ENCODE data around the gene TADA2B. TPM values are rescaled to one million over a fixed set of nuclear protein-coding genes. Genes with fewer than 3 reads are reported as not detected.

Gene TADA2B
- total and polyA plus RNA-seq, 9 of the 15 experiments (the other 6 are each of a cell fraction or from before 2014, with no cell fraction given): 0.55 to 12.2 (median 7.5) TPM

- TF ChIP-seq SPI1 (IDR thresholded peaks at IDR 0.05; ENCODE audit: borderline replicate concordance, low read depth, low read length) (peak; percentile 56; the same call in 1 of the 2 replicates), CSDE1 (IDR thresholded peaks at IDR 0.05) (peak in 1 of 2 experiments; percentile 81; a peak in 1 of 4 replicates), PRPF4 (IDR thresholded peaks at IDR 0.05; ENCODE audit: insufficient read depth, low read depth, low read length, poor library complexity, severe bottlenecking) (no peak), SMC3 (conservative IDR thresholded peaks at IDR 0.05; ENCODE audit: insufficient read depth, low read depth, low read length) (0 out of 2 replicates have a peak, but pooled peaks have one; percentile 14), HEY1 (CRISPR knock-in tag; IDR thresholded peaks at IDR 0.05; ENCODE audit: borderline replicate concordance) (no peak), BCOR (IDR thresholded peaks at IDR 0.05) (0 out of 2 replicates have a peak, but pooled peaks have one; percentile 7), CREM (IDR thresholded peaks at IDR 0.05; ENCODE audit: low read depth) (peak; percentile 66; the same call in 1 of the 2 replicates), ARNT (IDR thresholded peaks at IDR 0.05) (no peak), MGA (IDR thresholded peaks at IDR 0.05) (peak; percentile 39; the same call in 1 of the 2 replicates), MAX (CRISPR knock-in tag; IDR thresholded peaks at IDR 0.05) (peak; percentile 77), MAZ (CRISPR knock-in tag; conservative IDR thresholded peaks at IDR 0.05 in 1 of 2, IDR thresholded peaks at IDR 0.05 in 1 of 2) (peak in 1 of 2 experiments; percentile 62; a peak in 2 of 4 replicates), NKRF (IDR thresholded peaks at IDR 0.05; ENCODE audit: borderline replicate concordance) (peak; percentile 99)
Observed at GRCh38 chr4:7042503-7043283, 479 bp upstream of the TADA2B start (continued).

Data from K562 (cell line).